ENCODE results near the gene NMRAL1.

The NMRAL1 gene

DNA sequence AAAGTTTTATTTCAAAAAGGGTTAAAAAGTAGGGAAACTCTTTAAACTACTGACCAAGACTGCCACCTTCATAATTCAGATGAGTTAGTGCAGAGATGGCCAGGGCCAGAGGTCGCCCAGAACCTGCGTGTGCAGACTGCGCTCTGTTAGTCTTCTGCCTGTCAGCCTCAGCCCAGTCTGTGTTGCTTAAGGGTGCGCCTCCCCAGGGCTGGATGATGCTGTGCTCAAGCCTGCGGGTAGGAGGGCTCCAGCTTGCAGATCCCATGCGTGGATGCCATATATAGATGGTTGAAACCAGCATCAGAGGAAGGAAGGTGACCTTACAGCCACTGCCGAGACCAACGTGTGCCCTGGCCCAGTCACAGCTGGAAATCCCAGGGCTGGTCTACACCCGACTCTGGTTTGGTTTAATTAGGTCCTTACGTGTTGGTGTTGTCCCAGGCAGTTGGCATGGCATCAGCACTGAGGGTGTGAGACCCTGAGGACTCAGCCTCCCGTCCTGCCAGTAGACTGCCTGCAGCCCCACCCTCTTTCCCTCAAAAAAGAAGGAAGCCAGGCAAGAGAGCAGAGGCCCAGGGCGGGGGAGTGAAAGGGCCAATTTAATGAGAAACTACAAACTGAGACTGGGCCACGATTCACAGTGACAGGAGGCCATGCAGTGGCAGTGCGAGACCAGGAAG is 36.5 kb upstream of the NMRAL1 start:
- H3K36me3 ChIP-seq (ENCODE audit: control insufficient read depth, low read length) = peaks cover 56% of the 10 kb centered on the region
- no peak overlapping the region for H3K4me3 ChIP-seq (ENCODE audit: low read length)
- H4K20me1 ChIP-seq (ENCODE audit: control insufficient read depth, insufficient read depth, low read depth, low read length) = no peaks in the 10 kb centered on the region
- H3K9me2 ChIP-seq (replicated peaks; ENCODE audit: control insufficient read depth, low read length) = no peaks in the 10 kb centered on the region
- no peak overlapping the region for H3K4me2 ChIP-seq (ENCODE audit: low read length)
- TF ChIP-seq CTCF (IDR thresholded peaks at IDR 0.05; ENCODE audit: low read depth, low read length, poor library complexity, severe bottlenecking) (no peak), EZH2phosphoT487 (IDR thresholded peaks at IDR 0.05; ENCODE audit: borderline replicate concordance, low read length) (no peak)
- no peaks in the 10 kb centered on the region for H3K9me3 ChIP-seq (ENCODE audit: control insufficient read depth, insufficient read depth, low read length)
- H3F3A ChIP-seq (ENCODE audit: control insufficient read depth, insufficient read depth) = peaks cover 6% of the 10 kb centered on the region
- peaks cover 17% of the 10 kb centered on the region for H3K4me1 ChIP-seq (ENCODE audit: control insufficient read depth, low read length)
- H3K27ac ChIP-seq (ENCODE audit: low read depth, low read length) = no peak overlapping the region
- no peaks in the 10 kb centered on the region for H3K27me3 ChIP-seq (ENCODE audit: control insufficient read depth, low read length)
- peaks cover 7% of the 10 kb centered on the region for H3K79me2 ChIP-seq (ENCODE audit: control insufficient read depth, low read length)

- Histone ChIP-seq H3K27ac (ENCODE audit: low read depth, low read length) (no peak overlapping the region), H3K9me2 (replicated peaks; ENCODE audit: control insufficient read depth, low read length) (no peaks in the 10 kb centered on the region), H4K20me1 (ENCODE audit: control insufficient read depth, insufficient read depth, low read depth, low read length) (no peaks in the 10 kb centered on the region), H3K4me2 (ENCODE audit: low read length) (no peak overlapping the region), H3K27me3 (ENCODE audit: control insufficient read depth, low read length) (no peaks in the 10 kb centered on the region), H3K79me2 (ENCODE audit: control insufficient read depth, low read length) (peaks cover 8% of the 10 kb centered on the region), H3K9me3 (ENCODE audit: control insufficient read depth, insufficient read depth, low read length) (no peaks in the 10 kb centered on the region), H3F3A (ENCODE audit: control insufficient read depth, insufficient read depth) (peaks cover 6% of the 10 kb centered on the region), H3K36me3 (ENCODE audit: control insufficient read depth, low read length) (peaks cover 60% of the 10 kb centered on the region), H3K4me3 (ENCODE audit: low read length) (no peak overlapping the region), H3K4me1 (ENCODE audit: control insufficient read depth, low read length) (peaks cover 23% of the 10 kb centered on the region)
- TF ChIP-seq EZH2phosphoT487 (IDR thresholded peaks at IDR 0.05; ENCODE audit: borderline replicate concordance, low read length) (no peak), CTCF (IDR thresholded peaks at IDR 0.05; ENCODE audit: low read depth, low read length, poor library complexity, severe bottlenecking) (no peak)
These were observed 35.7 kb upstream of the NMRAL1 start for GRCh38 chr16:4510131-4510530.

- peaks cover 22% of the 10 kb centered on the region for H3K4me1 ChIP-seq (ENCODE audit: control insufficient read depth, low read length)
- H3K4me3 ChIP-seq (ENCODE audit: low read length) = no peak overlapping the region
- H3K36me3 ChIP-seq (ENCODE audit: control insufficient read depth, low read length) = peaks cover 60% of the 10 kb centered on the region
- no peaks in the 10 kb centered on the region for H3K27me3 ChIP-seq (ENCODE audit: control insufficient read depth, low read length)
- H3F3A ChIP-seq (ENCODE audit: control insufficient read depth, insufficient read depth) = peaks cover 8% of the 10 kb centered on the region
- H3K27ac ChIP-seq (ENCODE audit: low read depth, low read length) = no peak overlapping the region
- TF ChIP-seq EZH2phosphoT487 (IDR thresholded peaks at IDR 0.05; ENCODE audit: borderline replicate concordance, low read length) (no peak), CTCF (IDR thresholded peaks at IDR 0.05; ENCODE audit: low read depth, low read length, poor library complexity, severe bottlenecking) (no peak)
- H3K9me3 ChIP-seq (ENCODE audit: control insufficient read depth, insufficient read depth, low read length) = no peaks in the 10 kb centered on the region
- no peaks in the 10 kb centered on the region; the same call in 1 of the 2 replicates for H4K20me1 ChIP-seq (ENCODE audit: control insufficient read depth, insufficient read depth, low read depth, low read length)
- H3K79me2 ChIP-seq (ENCODE audit: control insufficient read depth, low read length) = peaks cover 11% of the 10 kb centered on the region
- H3K4me2 ChIP-seq (ENCODE audit: low read length) = no peak overlapping the region
- H3K9me2 ChIP-seq (replicated peaks; ENCODE audit: control insufficient read depth, low read length) = no peaks in the 10 kb centered on the region
These were observed 35.0 kb upstream of the NMRAL1 start for GRCh38 chr16:4509420-4509819.

Measured in DOHH2 (cell line).